DOHH2 (cell line): Measurements from ENCODE around the gene PRKCE.

ENCODE experiments used
- CTCF ChIP-seq: fragments of 200-600 bp; sonication (generic); IDR thresholded peaks from one replicate; pipeline ENCODE4 v1.5.1; 2014; ENCODE audit warnings: antibody characterized with exemption, mild to moderate bottlenecking, low read depth, low read length; ENCODE audit not compliant: poor library complexity, severe bottlenecking
- EZH2phosphoT487 ChIP-seq: fragments of 200-600 bp; sonication (generic); IDR thresholded peaks from 2 replicates; pipeline ENCODE4 v1.6.1; 2017; ENCODE audit warnings: borderline replicate concordance, mild to moderate bottlenecking, antibody characterized with exemption, low read length, moderate library complexity, mixed read lengths

- TF ChIP-seq CTCF (no peak), EZH2phosphoT487 (no peak)
Measured at GRCh38 chr2:46157966-46158310, 506.5 kb downstream of the PRKCE start.
